AG09309 (cell line): ENCODE measurements around the gene EDNRA.

ENCODE experiments used
- DNase-seq: peaks from one replicate; pipeline ENCODE4 v3.0.0-alpha.2; 2010; ENCODE audit warnings: low read depth
- H3K4me3 ChIP-seq: 2 replicates; pipeline ENCODE4 v1.5.1; 2011; ENCODE audit warnings: mild to moderate bottlenecking, low read depth, low read length, moderate library complexity; ENCODE audit not compliant: control insufficient read depth
- CTCF ChIP-seq: IDR thresholded peaks from 2 replicates; pipeline ENCODE4 v1.5.1; 2011; ENCODE audit warnings: mild to moderate bottlenecking, low read depth, low read length, inconsistent platforms; ENCODE audit not compliant: insufficient read depth, control insufficient read depth; ENCODE audit errors: missing control alignments

The EDNRA gene

GRCh38 chr4:147510962-147511668 lies 30.2 kb downstream of the EDNRA start:
- no peak for DNase-seq

GRCh38 chr4:147513091-147513490 lies 32.2 kb downstream of the EDNRA start:
- no peak overlapping the region for H3K4me3 ChIP-seq
- no peak for DNase-seq
- no peak for TF ChIP-seq CTCF

More at GRCh38 chr4:147510962-147511668, 30.2 kb downstream of the EDNRA start:
- no peak for TF ChIP-seq CTCF
- H3K4me3 ChIP-seq, result no peak overlapping the region

GRCh38 chr4:147513952-147514351 lies 33.1 kb downstream of the EDNRA start:
- no peak overlapping the region for H3K4me3 ChIP-seq

GRCh38 chr4:147515220-147515936 lies 34.5 kb downstream of the EDNRA start:
- no peak overlapping the region for H3K4me3 ChIP-seq
- TF ChIP-seq CTCF, result no peak
- no peak for DNase-seq

More at GRCh38 chr4:147513952-147514351, 33.1 kb downstream of the EDNRA start:
- TF ChIP-seq CTCF, result no peak
- no peak for DNase-seq

GRCh38 chr4:147516133-147516532 lies 35.2 kb downstream of the EDNRA start:
- no peak overlapping the region for H3K4me3 ChIP-seq
- no peak for TF ChIP-seq CTCF
- no peak for DNase-seq

GRCh38 chr4:147518086-147518485 lies 37.2 kb downstream of the EDNRA start:
- DNase-seq, result peak; percentile 67
- TF ChIP-seq CTCF, result no peak

More at GRCh38 chr4:147518086-147518485, 37.2 kb downstream of the EDNRA start:
- no peak overlapping the region for H3K4me3 ChIP-seq
